H4 (cell line): ENCODE data around the gene SLC2A1. TPM values are rescaled to one million over a fixed set of nuclear protein-coding genes. Genes with fewer than 3 reads are reported as not detected.
A peak's percentile ranks its signal among the peaks of the same experiment; 100 is the strongest.

Source experiments
- DNase-seq: peaks from one replicate; pipeline ENCODE4 v3.0.0-alpha.2; 2015; ENCODE audit warnings: low spot score
- total RNA-seq: library from RNA; depleted of rRNA; stranded (reverse); fragments of >200 nt; shearing (Covaris generic); gene quantifications from 2 replicates; pipeline ENCODE4 v1.2.3, GENCODE V29; 2014; rRNA removed

Gene SLC2A1
- total RNA-seq = 372 and 398 TPM in 2 replicates

GRCh38 chr1:42958488-42959319 lies at the start of gene SLC2A1:
TSS of gene SLC2A1 (minus strand) at chr1:42958868. CDS start at chr1:42958651, 217 bp downstream.
- peak; percentile 97 for DNase-seq

- no peak for DNase-seq
Observed at GRCh38 chr1:43007377-43008114, 48.9 kb upstream of the SLC2A1 start.

- DNase-seq = no peak
Observed at GRCh38 chr1:43005460-43006361, 47.0 kb upstream of the SLC2A1 start.

- DNase-seq = no peak
Observed at GRCh38 chr1:43004587-43005459, 46.2 kb upstream of the SLC2A1 start.

GRCh38 chr1:43002766-43003165 lies 44.1 kb upstream of the SLC2A1 start:
- no peak for DNase-seq

- DNase-seq = no peak
Observed at GRCh38 chr1:43002116-43002515, 43.4 kb upstream of the SLC2A1 start.

GRCh38 chr1:43001434-43001833 lies 42.8 kb upstream of the SLC2A1 start:
- no peak for DNase-seq

GRCh38 chr1:43000271-43000670 lies 41.6 kb upstream of the SLC2A1 start:
- DNase-seq = no peak

GRCh38 chr1:42999308-42999707 lies 40.6 kb upstream of the SLC2A1 start:
- DNase-seq = no peak

GRCh38 chr1:42998386-42998785 lies 39.7 kb upstream of the SLC2A1 start:
- peak; percentile 31 for DNase-seq

GRCh38 chr1:42996384-42996970 lies 37.8 kb upstream of the SLC2A1 start:
- DNase-seq = no peak

GRCh38 chr1:42993502-42994136 lies 35.0 kb upstream of the SLC2A1 start:
- DNase-seq = no peak

GRCh38 chr1:42992054-42992571 lies 33.4 kb upstream of the SLC2A1 start:
- DNase-seq = no peak

- DNase-seq = no peak
Observed at GRCh38 chr1:42990757-42991346, 32.2 kb upstream of the SLC2A1 start.

- DNase-seq = no peak
Observed at GRCh38 chr1:42983693-42984092, 25.0 kb upstream of the SLC2A1 start.

- no peak for DNase-seq
Observed at GRCh38 chr1:42983253-42983652, 24.6 kb upstream of the SLC2A1 start.

GRCh38 chr1:42982641-42983040 lies 24.0 kb upstream of the SLC2A1 start:
- DNase-seq = no peak

GRCh38 chr1:42981871-42982270 lies 23.2 kb upstream of the SLC2A1 start:
- DNase-seq = no peak

- no peak for DNase-seq
Observed at GRCh38 chr1:42981255-42981805, 22.7 kb upstream of the SLC2A1 start.
